ENCODE data around the gene NFATC2. TPM values are rescaled to one million over a fixed set of nuclear protein-coding genes. Genes with fewer than 3 reads are reported as not detected.

Gene NFATC2
- total RNA-seq, 1 donor, result 0.36 TPM

DNA sequence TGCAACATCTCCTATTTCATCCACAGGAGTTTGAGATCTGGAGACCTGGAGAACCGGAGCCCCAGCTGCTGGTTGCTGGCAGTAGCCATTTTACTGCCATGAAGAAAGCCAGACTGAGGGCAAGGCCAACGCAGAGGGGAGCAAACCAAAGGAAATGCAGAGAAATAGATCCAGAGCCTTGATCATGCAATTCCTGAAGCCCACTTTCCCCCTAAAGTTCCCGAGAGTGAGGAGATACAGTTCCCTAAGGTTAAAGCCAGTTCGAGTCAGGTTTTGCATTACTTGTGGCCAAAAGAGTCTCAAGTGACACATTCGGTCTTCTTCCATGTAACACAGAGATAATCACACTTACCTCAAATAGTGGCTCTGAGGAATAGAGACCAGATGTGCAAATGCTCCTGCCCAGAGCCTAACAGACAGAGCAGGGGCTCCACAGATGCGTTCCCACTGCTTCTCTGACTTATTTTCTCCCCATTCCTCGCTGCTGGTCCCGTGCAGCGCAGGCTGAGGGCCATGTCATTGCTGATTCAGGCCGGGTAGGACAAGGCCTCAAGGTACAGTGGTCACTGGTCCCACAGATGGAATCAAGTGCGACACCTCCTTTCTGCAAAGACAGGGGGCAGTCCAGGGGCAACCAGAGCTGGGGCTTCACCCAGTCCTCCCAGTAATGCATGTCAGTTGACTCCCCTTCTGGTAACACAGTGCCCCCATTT lies 35.1 kb upstream of the NFATC2 start:
- no peak for DNase-seq (ENCODE audit: low read depth)
- H3K4me3 ChIP-seq (ENCODE audit: low read depth, low read length), result no peak overlapping the region
- TF ChIP-seq, protein P1, sequence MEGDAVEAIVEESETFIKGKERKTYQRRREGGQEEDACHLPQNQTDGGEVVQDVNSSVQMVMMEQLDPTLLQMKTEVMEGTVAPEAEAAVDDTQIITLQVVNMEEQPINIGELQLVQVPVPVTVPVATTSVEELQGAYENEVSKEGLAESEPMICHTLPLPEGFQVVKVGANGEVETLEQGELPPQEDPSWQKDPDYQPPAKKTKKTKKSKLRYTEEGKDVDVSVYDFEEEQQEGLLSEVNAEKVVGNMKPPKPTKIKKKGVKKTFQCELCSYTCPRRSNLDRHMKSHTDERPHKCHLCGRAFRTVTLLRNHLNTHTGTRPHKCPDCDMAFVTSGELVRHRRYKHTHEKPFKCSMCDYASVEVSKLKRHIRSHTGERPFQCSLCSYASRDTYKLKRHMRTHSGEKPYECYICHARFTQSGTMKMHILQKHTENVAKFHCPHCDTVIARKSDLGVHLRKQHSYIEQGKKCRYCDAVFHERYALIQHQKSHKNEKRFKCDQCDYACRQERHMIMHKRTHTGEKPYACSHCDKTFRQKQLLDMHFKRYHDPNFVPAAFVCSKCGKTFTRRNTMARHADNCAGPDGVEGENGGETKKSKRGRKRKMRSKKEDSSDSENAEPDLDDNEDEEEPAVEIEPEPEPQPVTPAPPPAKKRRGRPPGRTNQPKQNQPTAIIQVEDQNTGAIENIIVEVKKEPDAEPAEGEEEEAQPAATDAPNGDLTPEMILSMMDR (IDR thresholded peaks at IDR 0.05; ENCODE audit: insufficient read depth, low read length), result no peak

- H3K4me3 ChIP-seq (ENCODE audit: low read depth, low read length), result no peak overlapping the region
- TF ChIP-seq, protein P1 (IDR thresholded peaks at IDR 0.05; ENCODE audit: insufficient read depth, low read length), result no peak
- DNase-seq (ENCODE audit: low read depth), result no peak
These were observed 33.0 kb upstream of the NFATC2 start for GRCh38 chr20:51575486-51575885.

DNA sequence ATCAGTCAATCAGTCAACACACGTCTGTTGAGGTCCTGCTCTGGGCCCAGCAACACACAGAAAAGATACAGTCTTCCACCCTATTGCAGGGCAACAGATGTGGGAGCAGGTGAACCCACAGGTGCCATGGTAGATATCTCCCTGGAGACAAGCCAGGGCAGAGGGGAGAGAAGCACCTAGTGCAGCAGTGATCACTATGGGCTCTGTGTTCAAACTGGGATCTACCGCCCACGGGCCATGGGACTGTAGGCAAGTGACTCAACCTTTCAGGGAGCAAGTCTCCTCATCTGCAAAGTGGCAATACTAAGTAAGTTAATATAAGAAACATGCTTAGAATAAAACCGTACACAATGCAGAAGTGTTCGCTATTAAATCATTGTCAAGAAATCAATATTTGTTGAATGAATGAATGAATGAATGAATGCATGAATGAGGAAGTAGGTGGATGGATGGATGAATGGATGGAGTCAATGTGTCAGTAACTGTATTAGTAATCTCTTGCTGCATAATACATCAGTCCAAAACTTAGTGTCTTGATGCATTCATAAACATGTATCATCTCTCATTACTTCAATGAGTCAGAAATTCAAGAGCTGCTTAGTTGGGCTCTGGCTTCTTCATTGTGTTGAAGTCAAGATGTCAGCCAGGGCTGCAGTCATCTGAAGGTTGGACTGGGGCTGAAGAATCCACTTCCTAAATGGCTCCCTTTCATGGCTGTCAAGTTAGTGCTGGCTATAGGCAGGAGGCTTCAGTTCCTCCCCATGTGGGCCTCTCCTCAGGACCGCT lies 31.9 kb upstream of the NFATC2 start:
- TF ChIP-seq, protein P1 (IDR thresholded peaks at IDR 0.05; ENCODE audit: insufficient read depth, low read length), result no peak
- no peak overlapping the region for H3K4me3 ChIP-seq (ENCODE audit: low read depth, low read length)
- no peak for DNase-seq (ENCODE audit: low read depth)

DNA sequence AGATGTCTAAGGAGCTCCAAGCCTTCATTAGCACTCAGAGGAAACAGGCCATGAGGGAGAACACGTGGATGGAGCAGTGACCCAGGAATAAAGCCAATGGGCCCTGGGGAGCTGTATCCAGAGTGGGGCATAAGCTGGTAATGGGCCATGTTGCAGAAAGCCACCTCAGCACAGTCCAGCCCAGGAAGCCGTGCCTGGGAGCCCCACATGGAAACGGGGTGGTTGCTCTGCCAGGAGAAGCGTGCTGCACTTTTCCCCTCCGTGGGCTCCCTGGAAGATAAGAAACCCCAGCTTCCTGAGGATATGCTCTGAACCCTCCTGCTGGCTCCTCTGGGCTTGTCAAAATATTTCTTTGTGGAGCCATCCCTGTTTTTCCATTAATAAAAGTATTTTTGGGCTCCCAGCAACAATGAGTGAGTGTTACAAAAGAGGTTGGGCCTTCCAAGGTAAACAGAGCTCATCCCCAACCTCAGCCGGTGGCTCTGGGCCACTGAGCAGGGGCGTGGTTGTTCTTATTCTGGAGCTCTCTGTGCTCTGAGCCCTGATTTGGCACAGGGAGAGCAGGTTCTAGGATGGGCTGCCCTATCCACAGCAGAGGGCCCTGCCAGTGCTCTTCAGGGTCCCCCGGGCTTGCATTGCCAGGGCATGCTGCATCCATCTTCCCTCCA lies 31.2 kb upstream of the NFATC2 start:
- TF ChIP-seq, protein P1 (IDR thresholded peaks at IDR 0.05; ENCODE audit: insufficient read depth, low read length), result no peak
- DNase-seq (ENCODE audit: low read depth), result peak; percentile 76
- no peak overlapping the region for H3K4me3 ChIP-seq (ENCODE audit: low read depth, low read length)

- TF ChIP-seq, protein P1 (IDR thresholded peaks at IDR 0.05; ENCODE audit: insufficient read depth, low read length), result no peak
- no peak overlapping the region for H3K4me3 ChIP-seq (ENCODE audit: low read depth, low read length)
- no peak for DNase-seq (ENCODE audit: low read depth)
These were observed 28.9 kb upstream of the NFATC2 start for GRCh38 chr20:51571460-51571794.

GRCh38 chr20:51570739-51571459 lies 28.4 kb upstream of the NFATC2 start:
- TF ChIP-seq, protein P1 (IDR thresholded peaks at IDR 0.05; ENCODE audit: insufficient read depth, low read length), result no peak
- no peak overlapping the region for H3K4me3 ChIP-seq (ENCODE audit: low read depth, low read length)
- DNase-seq (ENCODE audit: low read depth), result peak; percentile 44
